Parathyroid adenoma (tissue), 2 donors: ENCODE results near the gene TERT.

Source experiments
- H2AFZ ChIP-seq: fragments of 300-600 bp; sonication (generic); one replicate; pipeline ENCODE4 v1.7.0; 2017; ENCODE audit warnings: antibody characterized with exemption, mild to moderate bottlenecking
- H3K27ac ChIP-seq: fragments of 300-600 bp; sonication (generic); one replicate; pipeline ENCODE4 v1.7.0; 2017
- H3K27me3 ChIP-seq: fragments of 300-600 bp; sonication (generic); one replicate; pipeline ENCODE4 v1.7.0; 2017; ENCODE audit warnings: low read length; ENCODE audit not compliant: control insufficient read depth, insufficient read depth
- H3K36me3 ChIP-seq: fragments of 300-600 bp; sonication (generic); one replicate; pipeline ENCODE4 v1.7.0; 2017; ENCODE audit warnings: low read length; ENCODE audit not compliant: control insufficient read depth, insufficient read depth
- H3K4me1 ChIP-seq: fragments of 300-600 bp; sonication (generic); one replicate; pipeline ENCODE4 v1.7.0; 2017; ENCODE audit warnings: control low read depth
- H3K4me2 ChIP-seq: fragments of 300-600 bp; sonication (generic); one replicate; pipeline ENCODE4 v1.7.0; 2017; ENCODE audit warnings: low read length
- H3K4me3 ChIP-seq: fragments of 300-600 bp; sonication (generic); one replicate; pipeline ENCODE4 v1.7.0; 2017; ENCODE audit warnings: low read depth, low read length
- H3K79me2 ChIP-seq: fragments of 300-600 bp; sonication (generic); one replicate; pipeline ENCODE4 v1.7.0; 2017; ENCODE audit warnings: control low read depth
- H3K9ac ChIP-seq: fragments of 300-600 bp; sonication (generic); one replicate; pipeline ENCODE4 v1.7.0; 2017; ENCODE audit warnings: mild to moderate bottlenecking
- H3K9me3 ChIP-seq: fragments of 300-600 bp; sonication (generic); one replicate; pipeline ENCODE4 v1.7.0; 2017; ENCODE audit warnings: low read length; ENCODE audit not compliant: control insufficient read depth
- CTCF ChIP-seq: fragments of 300-600 bp; sonication (generic); IDR thresholded peaks from one replicate; pipeline ENCODE4 v1.7.0; 2017; ENCODE audit warnings: antibody characterized with exemption, mild to moderate bottlenecking
- donor health status: primary hyperparathyroidism.

TERT gene

DNA sequence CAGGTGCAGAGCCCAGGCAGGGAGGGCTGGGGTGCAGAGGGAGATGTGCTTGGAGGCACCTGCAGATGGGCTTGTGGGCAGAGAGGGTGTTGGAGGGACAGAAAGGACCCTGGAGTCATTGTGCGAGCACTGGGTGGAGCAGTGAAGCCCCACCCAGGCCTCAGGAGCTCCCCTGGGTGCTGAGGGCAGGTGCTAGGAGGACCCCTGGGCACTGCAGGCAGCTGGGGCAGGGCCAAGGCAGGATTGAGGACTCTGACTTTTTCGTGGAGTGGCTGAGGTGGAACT is 80.0 kb downstream of the TERT start:
- Histone ChIP-seq H2AFZ (no peak overlapping the region), H3K9ac (no peak overlapping the region), H3K79me2 (no peaks in the 10 kb centered on the region), H3K27me3 (no peaks in the 10 kb centered on the region), H3K4me2 (no peak overlapping the region), H3K4me1 (no peaks in the 10 kb centered on the region), H3K36me3 (no peaks in the 10 kb centered on the region), H3K9me3 (no peaks in the 10 kb centered on the region), H3K4me3 (no peak overlapping the region), H3K27ac (no peak overlapping the region)
- TF ChIP-seq CTCF: no peak

GRCh38 chr5:1214163-1214935 is 80.5 kb downstream of the TERT start:
- Histone ChIP-seq H3K9me3 (no peaks in the 10 kb centered on the region), H3K27me3 (no peaks in the 10 kb centered on the region), H3K27ac (no peak overlapping the region), H3K4me3 (no peak overlapping the region), H3K79me2 (no peaks in the 10 kb centered on the region), H2AFZ (no peak overlapping the region), H3K4me2 (no peak overlapping the region), H3K4me1 (no peaks in the 10 kb centered on the region), H3K36me3 (no peaks in the 10 kb centered on the region), H3K9ac (no peak overlapping the region)
- no peak for TF ChIP-seq CTCF

DNA sequence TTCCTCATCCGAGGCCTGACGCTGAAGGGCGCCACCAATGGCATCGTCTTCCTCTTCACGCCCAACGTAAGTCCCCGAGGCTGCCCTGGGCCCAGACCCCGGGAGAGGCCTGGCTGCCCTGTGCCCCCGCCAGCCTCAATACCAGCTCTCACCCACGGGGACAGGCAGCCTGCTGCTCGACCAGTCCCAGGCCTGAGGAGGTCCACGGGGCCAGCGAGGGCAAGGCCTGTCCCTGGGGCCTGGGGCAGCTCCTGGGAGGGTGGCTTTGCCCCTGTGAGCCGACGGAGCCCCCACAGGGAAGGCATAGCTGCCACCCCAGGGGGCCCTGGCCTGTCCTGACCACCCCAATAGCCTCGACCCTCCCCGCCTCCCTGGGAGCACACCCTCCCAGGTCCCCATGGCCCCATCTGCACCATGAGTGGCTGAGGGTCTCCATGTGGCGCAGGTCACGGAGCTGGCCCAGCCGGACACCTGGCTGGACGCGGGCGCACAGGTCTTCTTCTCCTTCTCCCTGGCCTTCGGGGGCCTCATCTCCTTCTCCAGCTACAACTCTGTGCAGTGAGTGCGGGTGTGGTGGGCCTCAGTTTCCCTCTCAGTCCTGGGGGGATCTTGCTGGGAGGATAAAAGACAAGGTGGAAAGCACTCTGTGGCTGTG is 81.2 kb downstream of the TERT start:
- no peak overlapping the region for H3K4me2 ChIP-seq
- TF ChIP-seq CTCF: no peak
- H3K9ac ChIP-seq: no peak overlapping the region
- no peak overlapping the region for H3K4me3 ChIP-seq
- H3K36me3 ChIP-seq: no peaks in the 10 kb centered on the region
- H2AFZ ChIP-seq: no peak overlapping the region
- H3K4me1 ChIP-seq: no peaks in the 10 kb centered on the region
- no peaks in the 10 kb centered on the region for H3K79me2 ChIP-seq
- H3K27me3 ChIP-seq: no peaks in the 10 kb centered on the region
- no peaks in the 10 kb centered on the region for H3K9me3 ChIP-seq
- H3K27ac ChIP-seq: no peak overlapping the region

DNA sequence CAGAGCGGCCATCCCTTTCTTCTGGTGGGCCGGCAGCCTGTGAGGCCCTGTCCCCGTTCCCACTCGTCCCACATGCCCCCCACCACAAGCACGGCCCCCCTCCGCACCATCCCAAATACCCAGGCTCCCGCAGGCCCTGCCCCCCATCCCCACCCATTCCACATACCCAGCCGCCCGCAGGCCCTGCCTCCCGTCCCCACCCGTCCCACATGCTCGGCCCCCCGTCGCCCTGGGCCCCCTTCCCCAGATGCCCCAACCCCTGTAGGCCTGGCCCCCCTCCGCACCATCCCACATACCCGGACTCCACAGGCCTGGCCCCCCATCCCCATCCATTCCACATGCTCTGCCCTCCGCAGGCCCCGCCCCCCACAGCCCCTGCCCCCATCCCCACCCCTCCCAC is 82.0 kb downstream of the TERT start:
- Histone ChIP-seq H3K27me3 (no peaks in the 10 kb centered on the region), H3K4me1 (no peaks in the 10 kb centered on the region), H3K36me3 (no peaks in the 10 kb centered on the region), H2AFZ (no peak overlapping the region), H3K4me2 (no peak overlapping the region), H3K4me3 (no peak overlapping the region), H3K9ac (no peak overlapping the region), H3K9me3 (no peaks in the 10 kb centered on the region), H3K79me2 (no peaks in the 10 kb centered on the region), H3K27ac (no peak overlapping the region)
- TF ChIP-seq CTCF: no peak

DNA sequence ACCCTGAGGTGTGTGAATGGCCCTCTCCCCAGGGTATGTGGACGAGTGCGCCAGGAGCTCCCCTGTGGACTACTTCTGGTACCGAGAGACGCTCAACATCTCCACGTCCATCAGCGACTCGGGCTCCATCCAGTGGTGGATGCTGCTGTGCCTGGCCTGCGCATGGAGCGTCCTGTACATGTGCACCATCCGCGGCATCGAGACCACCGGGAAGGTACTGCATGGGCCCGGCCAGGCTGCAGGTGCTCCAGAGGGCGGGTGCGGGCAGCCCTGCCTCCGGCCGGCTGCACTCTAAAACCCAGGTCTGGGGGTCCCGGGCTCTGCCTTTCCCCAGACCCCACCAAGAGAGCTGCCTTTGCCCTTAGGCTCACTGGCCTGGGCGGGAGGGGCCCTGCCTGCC is 82.6 kb downstream of the TERT start:
- Histone ChIP-seq H3K9me3 (no peaks in the 10 kb centered on the region), H2AFZ (no peak overlapping the region), H3K4me1 (no peaks in the 10 kb centered on the region), H3K27ac (no peak overlapping the region), H3K9ac (no peak overlapping the region), H3K27me3 (no peaks in the 10 kb centered on the region), H3K4me2 (no peak overlapping the region), H3K79me2 (no peaks in the 10 kb centered on the region), H3K36me3 (no peaks in the 10 kb centered on the region), H3K4me3 (no peak overlapping the region)
- TF ChIP-seq CTCF: no peak
